ENCODE data around the gene BCL11B.
A peak's percentile ranks its signal among the peaks of the same experiment; 100 is the strongest.
"Not testable (repeated sequence)": the region's sequence is repeated elsewhere in the genome, so short reads cannot be mapped to it uniquely, and the experiment has no call there.

The BCL11B gene

GRCh38 chr14:99194736-99195135, 77.3 kb downstream of the BCL11B start:
- no peak for DNase-seq

GRCh38 chr14:99194136-99194535, 77.9 kb downstream of the BCL11B start:
- no peak for DNase-seq

- DNase-seq: no peak
Observed at GRCh38 chr14:99192830-99193229, 79.2 kb downstream of the BCL11B start.

GRCh38 chr14:99192028-99192621, 79.9 kb downstream of the BCL11B start:
- DNase-seq: no peak

DNA sequence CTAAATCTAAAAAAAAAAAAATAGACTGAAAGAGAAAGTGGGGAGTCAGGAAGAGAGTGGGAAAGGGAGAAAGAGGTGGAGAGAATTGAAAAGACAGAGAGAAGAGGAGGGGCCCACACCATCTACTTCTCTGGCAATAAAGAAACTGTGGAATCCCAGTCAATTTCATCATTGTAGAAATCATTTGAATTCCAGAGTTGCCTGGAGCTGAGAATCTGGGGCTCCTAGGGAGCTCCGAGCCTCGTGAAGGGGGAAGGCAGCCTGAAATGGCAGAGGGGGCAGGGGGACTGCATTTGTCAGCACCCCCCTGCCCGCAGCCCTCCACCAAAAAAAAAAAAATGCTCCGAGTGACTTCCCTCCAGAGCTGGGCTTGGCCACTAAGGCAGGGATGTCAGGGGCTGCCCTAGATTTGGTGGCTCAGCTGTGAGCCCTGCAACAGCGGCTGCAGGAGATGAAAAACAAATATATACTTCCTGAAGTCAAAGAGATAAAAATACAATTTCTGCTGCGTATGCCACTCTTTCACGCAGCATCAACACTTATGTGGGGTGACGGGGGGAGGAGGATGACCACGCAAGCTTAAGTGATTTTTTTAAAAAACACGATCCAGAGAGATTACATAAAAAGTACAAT, 80.5 kb downstream of the BCL11B start:
- peak; percentile 45 for DNase-seq

DNA sequence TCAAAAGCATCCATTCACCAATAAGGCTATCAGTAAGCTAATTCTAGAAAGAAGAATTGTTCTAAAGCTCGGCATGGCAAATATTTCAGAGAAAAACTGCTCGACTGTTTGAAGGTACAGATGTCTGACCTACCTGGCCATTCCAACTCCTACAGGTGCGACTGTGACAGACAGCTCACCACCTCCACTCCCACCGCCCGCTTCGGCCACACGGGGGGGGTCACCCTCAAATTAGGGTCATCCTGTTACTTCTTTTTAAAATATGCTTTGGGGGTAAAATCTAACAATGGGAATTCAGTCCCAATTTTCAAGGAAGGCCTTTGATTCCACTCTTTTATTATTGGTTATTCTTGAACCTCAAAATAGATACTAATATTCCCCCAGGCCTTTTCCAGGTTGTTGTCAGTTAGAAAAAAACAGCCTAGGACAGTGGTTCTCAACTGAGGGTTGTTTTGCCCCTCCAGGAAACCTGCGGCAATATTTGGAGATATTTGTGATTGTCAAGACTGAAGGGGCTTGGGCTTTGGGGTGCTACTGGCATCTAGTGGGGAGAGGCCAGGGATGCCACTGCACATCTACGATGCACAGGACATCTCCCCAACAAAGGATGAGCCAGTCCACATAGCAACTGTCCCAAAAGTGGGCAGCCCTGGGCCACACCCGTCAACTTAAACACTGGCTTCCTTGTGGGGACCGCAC, 81.2 kb downstream of the BCL11B start:
- peak; percentile 34 for DNase-seq

GRCh38 chr14:99189201-99189801, 82.7 kb downstream of the BCL11B start:
- DNase-seq: peak; percentile 26

DNA sequence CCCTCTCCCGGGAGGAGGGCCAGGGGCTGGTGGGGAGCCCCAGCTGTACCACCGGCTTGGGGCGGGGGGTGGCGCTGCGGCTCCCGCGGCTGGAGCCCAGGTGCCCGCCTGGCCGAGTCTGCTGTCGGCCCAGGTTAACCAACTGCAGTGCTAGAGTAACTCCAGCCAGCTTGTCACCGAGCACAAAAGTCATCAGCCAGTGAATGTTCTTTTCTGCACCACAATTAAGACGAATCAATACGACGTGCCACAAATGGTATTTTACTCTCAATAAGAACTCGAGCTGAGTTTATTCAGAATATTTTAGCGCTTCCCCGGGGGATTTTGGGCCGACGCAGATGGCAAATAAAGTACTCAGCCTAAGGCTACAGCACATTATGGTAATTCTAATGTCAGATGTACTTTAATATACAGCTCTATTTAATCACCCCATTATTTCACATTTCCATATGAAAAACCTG, 83.2 kb downstream of the BCL11B start:
- peak; percentile 30 for DNase-seq

DNA sequence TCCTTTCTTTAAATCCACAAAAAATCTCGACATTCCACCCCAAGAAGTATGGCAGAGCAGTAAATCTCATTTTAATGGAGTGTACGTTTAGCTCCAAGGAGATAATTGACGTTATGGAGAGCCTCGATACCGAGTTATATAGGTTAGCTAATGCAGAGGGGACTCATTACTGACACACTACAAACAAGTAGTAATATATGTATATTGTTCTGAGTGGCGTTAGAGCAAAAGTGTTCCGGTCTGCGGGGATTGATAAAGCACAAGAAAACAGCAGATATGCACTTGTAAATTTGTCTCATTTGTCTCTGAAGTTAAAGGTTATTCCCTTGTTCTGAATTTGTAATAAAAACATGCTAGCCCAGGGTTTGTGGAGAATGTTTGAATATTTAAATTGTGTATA, 84.1 kb downstream of the BCL11B start:
- no peak for DNase-seq

DNA sequence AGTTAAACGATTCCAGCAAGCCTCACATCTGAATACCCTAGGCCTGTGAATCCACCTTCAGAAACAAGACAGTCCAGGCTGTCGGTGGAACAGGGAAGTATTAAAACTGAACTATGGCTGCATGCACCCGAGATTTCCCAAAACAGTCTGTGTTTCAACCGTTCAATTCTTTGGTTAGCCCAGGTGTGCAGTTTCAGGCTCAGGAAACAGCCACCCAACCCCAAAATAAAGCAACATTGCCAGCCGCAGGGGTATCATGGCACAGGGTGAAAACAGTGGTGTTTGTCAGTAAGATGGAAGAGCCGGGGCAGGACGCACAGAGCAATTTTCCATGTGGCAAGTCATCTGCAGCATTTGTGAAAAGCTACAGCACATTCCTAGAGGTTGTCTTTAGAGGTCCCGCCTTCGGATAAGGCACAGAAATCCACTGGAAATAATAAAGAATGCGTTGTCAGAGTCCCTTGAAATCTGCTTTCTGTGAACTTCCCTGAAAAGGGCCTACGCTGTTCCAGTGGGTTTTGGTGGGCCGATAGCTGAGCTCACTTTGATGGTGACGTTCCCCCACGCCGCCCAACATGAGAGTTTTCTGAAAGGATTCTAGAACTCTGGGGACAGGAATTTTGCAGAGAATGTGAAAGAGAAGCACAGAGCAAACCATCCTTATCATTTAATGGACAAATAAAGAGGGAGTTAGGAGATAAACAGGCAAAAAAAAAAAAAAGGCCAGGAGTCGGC, 84.9 kb downstream of the BCL11B start:
- no peak for DNase-seq

DNA sequence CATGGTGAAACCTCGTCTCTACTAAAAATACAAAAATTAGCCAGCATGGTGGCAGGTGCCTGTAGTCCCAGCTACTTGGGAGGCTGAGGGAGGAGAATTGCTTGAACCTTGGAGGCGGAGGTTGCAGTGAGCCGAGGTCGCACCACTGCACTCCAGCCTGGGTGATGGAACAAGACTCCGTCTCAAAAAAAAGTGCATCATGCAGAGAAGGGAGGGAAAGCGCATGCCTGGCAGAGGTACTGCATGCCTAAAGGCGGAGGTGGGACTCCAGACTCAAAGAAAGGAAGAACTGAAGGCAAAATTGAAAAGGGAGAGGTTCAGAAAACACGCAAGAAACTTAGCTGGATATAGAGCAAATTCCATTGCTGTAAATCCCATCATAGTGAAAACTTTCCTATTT, 85.7 kb downstream of the BCL11B start:
- DNase-seq: not testable (repeated sequence)

GRCh38 chr14:99185436-99186068, 86.4 kb downstream of the BCL11B start:
- no peak for DNase-seq

DNA sequence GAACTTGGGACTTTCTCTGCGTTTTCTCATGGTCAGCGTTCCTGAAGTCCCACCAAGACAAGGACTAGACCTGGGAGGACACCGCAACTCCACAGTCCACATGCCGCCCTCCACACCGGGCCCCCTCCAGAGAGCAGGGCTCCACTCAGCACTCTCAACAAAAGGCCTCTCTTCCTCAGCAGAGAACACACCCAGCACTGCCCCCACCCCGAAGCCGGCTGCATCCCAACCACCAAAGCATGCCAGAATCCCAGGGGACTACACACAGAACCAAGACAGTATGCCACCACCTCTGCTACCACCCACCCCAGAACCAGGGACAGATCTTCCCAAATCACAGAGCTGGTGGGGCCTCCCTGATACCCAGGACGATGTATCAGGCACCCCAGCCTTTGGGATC, 88.3 kb downstream of the BCL11B start:
- no peak for DNase-seq

DNA sequence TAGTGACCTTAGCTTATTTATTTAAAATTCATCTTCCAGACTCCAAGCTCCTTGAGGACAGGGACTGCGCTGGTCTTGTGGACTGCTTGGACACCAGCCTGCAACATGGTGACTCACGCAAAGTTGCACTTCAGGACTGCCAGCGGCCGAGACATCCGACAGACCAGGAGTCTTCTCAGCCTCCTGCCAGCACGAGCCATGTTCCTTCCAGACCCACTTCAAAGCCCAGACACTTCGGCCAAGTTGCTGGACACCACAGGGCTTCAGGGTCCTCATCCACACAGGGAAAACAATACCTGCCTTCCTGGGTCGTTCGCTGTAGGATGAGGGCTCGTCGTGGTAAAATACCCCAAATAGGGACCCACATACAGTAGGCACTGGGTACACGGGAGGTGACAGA, 88.7 kb downstream of the BCL11B start:
- no peak for DNase-seq

DNA sequence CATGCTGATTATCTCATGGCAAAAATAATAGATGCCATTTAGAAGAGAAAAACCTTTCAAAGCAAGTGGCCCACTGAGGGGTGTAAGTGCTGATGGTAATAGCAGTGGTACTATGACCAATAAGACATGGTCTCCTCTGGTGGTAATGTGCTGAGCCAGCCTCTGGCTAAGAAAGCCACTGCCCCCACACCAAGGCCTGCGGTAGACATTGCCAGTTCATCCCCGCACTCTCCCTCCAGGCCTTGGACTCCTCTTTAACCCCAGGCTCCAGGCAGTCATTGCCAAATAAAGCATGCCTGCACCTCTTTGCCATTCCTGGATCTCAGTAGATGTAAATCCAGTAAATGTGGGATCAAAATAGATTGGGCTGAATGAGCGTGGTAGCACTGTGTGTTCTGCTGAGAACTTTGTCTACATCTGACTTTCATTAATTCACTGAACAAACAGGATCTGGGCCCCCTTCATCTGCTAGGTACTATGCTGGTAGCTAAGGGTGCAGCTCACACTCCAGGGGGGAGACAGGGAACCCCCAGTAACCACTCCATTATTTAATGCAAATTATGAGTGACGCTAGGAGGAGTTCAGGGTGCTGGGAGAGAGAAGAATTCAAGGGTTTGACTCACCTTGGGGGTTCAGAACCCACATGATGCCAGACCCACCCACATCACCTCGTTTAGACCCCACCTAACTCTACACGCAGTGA, 89.3 kb downstream of the BCL11B start:
- no peak for DNase-seq

DNA sequence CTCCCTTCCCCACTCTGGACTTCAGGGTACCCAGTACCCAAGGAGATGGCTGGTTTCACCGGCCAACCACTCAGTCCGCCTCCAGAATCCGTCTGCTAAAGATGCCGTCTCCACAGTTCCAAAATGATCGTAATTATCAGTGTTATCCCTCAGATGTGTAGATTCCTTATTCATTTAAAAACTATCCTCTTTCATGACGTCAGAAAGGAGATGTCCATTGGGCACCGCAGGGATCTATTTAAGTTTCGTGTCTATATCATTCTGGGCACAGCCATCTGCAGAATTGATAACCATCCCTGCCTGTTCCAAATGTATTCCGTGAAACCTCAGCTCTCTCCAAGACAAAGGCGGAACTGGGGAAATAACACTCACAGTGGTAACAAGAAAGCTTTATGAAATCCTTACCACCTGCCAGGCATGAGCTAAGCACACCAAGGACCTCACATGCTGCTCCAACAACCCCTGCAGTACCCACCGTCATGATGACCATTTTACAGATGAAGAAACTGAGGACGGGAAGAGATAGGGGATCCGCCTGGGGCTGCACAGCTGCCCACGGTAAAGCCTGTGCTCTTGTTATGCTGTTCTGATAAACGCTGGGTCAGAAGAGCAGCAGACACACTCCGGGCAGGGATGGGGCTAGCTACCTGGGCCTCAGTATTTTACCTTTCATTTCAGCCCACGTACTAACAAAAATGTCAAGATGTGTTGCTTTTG, 90.0 kb downstream of the BCL11B start:
- no peak for DNase-seq

- no peak for DNase-seq
Observed at GRCh38 chr14:99181241-99181640, 90.8 kb downstream of the BCL11B start.

GRCh38 chr14:99179946-99180345, 92.1 kb downstream of the BCL11B start:
- DNase-seq: no peak

GRCh38 chr14:99179506-99179905, 92.5 kb downstream of the BCL11B start:
- DNase-seq: no peak

DNA sequence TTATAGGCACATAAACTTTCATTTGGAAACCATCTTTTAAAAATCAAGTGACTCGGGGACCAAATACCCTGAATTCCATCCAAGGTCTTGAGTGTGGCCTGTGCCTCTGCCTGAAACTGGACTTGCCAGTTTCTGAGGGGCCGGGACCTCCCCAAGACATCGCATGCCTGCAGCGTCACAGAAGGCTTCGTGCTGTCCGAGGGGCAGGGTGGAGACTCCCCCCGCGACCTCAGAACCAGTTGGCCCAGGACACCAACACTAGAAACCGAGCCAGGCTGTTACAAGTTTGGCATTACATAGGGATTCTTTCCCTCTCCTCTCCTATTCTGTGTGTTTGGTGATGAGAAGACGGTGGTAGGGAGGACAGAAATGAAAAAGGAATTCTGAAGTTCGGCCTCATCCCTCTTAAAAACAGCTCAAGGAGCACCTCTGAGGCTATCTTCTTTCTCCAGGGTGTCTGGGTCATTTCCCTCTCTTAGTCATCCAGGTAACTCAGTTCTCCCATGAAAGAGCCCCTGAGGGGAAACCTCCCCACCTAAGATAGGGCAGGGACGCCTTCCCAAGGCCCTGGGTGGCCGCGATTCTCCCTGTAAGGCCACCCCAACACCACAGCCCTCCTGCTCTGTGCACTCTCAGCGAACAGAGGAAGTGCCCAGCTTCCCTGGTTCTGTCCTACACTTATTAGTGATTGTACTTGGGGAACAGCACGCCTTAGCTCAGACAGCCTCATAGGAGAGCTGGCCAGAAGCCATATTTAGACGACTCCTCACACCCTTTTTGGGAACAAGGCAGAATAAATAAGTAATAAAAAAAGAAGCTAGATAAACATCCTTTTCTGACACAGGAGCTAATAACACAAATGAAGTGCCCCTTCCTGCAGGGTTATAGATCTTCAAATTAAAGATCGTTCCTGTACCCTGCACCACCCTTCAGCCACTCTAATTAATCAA, 93.8 kb downstream of the BCL11B start:
- no peak for DNase-seq
